GM21619 (cell line): ENCODE results near the gene TOR1AIP2.

ENCODE experiments used
- ATAC-seq: cut with Tn5 transposase; IDR thresholded peaks from one replicate; pipeline ENCODE4 v1.9.1; 2021; ENCODE audit not compliant: unreplicated experiment

Gene TOR1AIP2

DNA sequence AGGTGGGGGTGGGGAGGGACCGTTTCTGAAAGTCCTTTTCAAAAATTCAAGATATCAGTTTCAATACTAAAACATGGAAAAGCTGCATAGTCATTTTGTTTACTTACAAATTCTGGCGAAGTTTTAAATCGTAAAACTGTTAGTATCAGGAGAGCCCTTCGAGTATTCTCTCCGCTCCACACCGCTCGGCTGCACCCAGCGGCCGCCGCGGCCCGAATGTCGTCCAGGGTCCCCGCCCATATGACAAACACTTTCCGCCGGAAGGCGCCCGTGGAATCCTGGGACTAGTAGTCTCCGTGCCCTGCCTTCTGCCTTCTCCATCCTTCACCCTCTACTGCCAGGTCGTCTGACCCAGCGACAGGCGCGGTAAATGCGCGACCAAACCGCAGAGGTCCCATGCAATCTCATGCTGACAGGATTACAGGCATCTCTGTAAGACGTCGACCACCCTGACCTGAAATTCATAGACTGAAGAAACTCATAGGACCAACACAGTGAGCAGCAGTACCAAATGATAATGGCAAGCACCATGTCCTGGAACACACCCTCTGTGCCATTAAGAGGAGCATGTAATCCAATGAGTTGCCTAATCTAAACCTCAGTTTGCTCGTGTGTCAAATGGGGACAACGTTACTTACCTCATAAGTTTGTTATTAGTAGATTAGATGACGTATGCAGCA, at the start of gene TOR1AIP2:
Gene TOR1AIP2 (minus strand): TSS at position 218 of the 680 bp plus-strand sequence. CDS start 25,138 bp downstream, outside the sequence.
- ATAC-seq = peak; percentile 68

DNA sequence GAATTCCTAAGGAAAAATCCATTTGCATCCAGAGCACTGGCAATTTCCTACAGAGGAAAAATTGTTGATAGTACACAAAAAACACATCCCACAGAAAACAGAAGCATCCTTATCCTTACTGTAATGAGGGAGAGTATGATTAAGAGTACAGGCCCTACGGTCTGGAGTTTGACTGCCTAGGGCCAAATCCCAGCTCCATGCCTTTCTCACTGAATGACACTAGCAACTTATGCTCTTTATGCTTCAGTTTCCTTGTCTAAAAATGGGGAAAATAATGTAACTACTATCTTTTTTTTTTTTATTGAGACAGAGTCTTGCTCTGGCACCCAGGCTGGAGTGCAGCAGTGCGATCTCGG, 49.2 kb upstream of the TOR1AIP2 start:
- no peak for ATAC-seq

DNA sequence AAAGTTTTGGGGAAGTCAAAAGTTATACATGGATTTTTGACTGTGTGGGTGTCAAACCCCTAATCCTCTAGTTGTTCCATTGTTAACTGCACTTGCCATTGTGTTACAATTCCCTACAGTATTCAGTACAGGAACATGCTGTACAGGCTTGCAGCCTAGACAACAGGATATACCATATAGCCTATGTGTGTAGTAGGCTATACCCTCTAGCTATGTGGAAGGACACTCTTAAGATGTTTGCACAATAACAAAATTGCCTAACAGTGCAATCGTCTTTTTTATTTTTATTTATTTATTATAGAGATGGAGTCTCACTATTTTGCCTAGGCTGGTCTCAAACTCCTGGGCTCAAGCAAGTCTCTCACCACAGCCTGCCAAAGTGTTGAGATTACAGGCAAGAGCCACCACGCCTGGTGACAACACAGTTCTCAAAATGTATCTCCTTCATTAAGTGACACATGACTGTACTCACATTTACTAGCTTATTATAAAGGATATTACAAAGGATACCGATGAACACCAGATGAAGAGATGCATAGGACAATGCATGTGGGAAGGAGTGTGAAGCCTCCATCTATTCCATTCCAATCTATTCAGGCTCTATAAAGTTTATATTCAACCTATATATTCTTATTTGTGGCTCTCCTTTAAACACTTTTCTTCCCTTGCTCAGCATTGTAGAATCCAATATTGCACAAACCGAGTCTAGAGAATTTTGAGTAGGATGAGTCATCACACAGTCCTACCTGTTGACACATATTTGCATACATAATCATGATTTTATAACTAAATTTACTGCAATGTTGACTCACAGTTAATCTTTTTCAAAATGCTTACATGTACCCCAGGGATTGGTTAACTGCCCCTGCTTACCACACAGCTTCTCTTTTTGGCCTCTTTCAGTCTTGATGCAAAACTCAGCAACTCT, 48.6 kb upstream of the TOR1AIP2 start:
- ATAC-seq = no peak

DNA sequence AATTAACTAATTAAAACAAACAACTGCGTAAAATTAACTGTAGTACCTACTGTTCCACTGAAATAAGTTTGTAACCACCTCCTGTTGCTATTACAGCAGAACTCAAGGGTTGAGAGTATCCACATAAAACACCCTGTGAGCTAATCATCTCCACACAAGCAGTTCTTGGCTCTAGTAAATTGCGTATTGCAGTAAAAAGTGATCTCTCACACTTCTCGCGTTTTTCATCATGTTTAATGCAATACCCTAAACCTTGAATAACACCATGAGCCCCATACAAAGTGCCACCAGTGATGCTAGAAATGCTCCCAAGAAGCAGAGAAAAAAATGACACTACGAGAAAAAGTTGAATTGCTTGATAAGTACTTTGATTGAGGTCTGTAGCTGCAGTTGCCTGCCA, 47.7 kb upstream of the TOR1AIP2 start:
- ATAC-seq = no peak

DNA sequence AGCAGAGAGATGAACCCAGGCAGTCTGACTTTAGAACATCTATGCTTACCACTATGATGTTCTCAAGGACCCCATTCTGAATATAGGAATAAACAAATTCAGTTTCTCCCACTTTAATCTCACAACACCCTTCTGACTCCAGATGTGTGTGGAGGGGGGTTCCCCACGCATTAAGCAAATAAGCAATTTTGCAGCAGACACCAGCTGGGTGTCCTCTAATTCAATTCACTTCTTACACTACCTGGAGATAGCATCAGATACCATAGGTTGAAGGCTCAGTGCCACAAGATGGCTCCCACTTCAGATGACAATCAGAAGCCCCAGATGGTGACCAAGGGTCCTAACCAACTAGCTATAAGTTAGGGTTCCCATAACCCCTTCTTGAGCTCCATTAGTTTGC, 46.7 kb upstream of the TOR1AIP2 start:
- ATAC-seq = no peak

DNA sequence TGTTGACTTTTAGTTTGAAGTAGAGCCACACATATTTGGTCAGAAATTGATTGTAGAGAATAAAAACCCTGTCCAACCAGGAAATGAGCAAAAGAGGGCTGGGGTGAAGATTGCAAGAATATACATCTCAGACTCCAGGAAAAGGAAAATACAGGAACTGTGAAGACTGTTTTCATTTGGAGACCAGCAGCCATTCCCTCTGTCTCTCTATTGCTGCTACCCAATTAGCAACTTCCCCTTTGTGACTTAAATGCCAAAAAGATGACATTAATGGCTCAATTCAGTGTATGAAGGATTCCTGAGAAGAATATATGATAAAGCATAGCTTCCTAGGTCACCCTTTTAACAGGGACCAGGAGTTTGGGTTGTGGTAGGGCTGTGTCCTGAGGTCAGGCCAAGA, 45.4 kb upstream of the TOR1AIP2 start:
- ATAC-seq = no peak

DNA sequence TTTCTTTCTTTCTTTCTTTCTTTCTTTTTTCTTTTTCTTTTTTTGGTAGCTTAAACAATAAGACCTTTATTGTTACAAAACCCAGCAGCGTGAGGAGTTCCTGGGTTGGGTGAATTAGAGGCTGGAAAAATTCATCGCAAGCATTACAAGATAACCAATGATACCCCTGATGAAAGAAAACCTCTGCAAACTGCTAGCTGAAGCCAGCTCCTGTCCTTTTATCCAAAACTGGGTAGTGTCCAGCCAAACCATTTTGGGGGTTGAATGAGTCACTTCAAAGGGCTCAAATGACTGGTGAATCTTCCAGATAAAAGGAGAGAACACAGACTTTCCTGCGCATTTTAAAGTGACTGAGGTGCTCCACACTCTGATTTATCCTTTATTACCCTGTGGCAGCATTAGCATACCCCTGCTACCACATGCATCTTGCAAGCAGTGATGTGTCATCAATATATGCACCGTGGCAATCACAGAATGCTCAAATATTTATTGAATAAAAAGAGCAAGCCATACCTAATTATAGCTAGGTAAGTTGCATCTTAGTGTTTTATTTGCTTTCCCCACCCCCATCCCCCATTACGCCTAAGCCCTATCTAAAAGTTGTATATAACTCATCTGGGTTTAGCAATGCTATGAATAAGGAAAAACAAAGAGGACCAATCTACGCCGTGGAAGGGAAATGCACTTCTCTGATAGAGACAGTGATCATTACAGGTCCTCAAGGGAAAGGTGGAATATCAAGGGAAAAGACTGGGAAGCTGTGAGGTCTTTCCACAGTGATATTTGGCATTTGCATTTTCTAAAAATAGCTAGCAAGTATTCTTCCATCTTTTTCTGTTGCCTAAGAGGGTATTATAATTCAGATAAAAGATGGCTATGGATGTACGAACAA, 44.6 kb upstream of the TOR1AIP2 start:
- no peak for ATAC-seq

DNA sequence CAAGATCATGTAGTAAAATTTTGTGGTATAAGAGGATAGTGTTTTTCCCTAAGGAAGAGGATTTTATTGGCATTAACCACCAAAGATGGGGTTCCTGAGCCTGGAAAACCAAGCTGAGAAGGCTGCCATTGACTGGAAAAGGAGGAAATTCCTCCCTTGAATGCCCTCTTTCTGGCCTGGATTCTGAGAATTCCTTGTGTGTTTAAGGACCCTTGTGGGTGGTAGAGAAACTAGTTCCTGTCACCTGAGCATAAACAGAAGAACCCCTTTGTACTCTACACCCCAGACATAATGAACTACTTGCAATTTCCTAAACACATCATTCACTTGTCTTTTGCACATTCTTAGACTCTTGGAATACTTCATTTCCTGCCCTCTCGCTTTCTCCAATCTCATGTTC, 43.9 kb upstream of the TOR1AIP2 start:
- ATAC-seq = no peak

DNA sequence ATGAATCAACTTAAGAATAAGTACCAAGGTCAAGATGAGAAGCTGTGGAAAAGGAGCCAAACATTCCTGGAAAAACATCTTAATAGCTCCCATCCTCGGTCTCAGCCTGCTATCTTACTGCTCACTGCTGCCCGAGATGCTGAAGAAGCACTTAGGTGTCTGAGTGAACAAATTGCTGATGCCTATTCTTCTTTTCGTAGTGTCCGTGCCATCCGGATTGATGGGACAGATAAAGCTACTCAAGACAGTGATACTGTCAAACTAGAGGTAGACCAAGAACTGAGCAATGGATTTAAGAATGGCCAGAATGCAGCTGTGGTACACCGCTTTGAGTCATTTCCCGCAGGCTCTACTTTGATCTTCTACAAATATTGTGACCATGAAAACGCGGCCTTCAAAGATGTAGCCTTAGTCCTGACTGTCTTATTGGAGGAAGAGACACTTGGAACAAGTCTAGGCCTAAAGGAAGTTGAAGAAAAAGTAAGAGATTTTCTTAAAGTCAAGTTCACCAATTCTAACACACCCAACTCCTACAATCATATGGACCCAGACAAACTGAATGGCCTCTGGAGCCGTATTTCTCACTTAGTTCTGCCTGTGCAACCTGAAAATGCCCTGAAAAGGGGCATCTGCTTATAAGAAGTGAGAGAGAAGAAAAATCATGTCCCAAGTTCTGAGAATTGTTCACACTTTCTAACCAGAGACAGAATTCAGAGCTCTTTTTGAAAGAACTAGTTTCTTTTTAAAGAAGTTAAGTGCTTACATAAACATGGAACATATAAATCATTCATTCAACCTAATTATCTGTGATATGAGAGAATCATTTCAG, 40.2 kb upstream of the TOR1AIP2 start:
- ATAC-seq = no peak

DNA sequence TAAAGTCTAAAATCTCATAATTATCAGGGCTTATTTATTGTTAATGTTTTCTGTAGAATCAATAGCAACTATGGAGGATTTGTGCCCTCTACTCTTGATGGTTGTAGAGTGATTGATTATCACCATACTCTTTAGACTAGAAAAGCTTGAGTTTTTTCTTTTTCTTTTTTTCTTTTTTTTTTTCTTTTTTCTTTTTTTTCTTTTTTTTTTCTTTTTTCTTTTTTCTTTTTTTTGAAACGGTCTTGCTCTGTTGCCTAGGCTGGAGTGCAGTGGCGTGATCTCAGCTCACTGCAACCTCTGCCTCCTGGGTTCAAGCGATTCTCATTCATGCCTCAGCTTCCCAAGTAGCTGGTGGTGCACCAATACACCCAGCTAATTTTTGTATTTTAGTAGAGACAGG, 34.2 kb upstream of the TOR1AIP2 start:
- no peak for ATAC-seq

DNA sequence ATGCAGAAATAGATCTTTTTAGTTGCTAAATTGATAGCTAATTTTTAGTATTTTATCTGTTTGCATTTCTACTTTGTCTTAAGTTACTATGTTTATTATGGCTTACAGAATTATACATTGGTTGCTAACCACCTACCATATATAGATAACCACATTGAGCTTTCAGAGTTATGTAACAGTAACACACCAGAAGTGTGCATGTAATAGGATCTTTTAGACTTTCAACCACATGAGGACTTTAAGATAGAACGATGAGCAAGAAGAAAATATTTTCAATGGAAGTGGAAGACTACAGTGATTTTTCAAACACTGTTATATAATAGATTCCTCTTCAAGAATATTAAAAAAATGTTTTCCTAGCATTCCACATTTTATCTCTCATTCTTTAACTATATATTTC, 33.3 kb upstream of the TOR1AIP2 start:
- ATAC-seq = no peak

DNA sequence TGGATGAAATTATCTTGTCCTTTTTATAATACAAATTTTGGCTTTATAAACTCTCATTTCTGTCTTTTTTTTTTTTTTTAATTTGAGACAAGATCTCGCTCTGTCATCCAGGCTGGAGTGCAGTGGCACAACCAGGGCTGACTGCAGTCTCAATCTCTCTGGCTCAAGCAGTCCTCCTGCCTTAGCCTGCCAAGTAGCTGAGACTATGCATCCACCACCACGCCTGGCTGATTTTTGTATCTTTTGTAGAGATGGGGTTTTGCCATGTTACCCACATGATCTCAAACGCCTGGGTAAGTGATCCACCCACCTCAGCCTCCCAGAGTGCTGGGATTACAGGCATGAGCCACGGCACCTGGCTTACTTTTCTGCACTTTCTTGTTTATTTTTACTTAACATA, 12.0 kb upstream of the TOR1AIP2 start:
- ATAC-seq = no peak

DNA sequence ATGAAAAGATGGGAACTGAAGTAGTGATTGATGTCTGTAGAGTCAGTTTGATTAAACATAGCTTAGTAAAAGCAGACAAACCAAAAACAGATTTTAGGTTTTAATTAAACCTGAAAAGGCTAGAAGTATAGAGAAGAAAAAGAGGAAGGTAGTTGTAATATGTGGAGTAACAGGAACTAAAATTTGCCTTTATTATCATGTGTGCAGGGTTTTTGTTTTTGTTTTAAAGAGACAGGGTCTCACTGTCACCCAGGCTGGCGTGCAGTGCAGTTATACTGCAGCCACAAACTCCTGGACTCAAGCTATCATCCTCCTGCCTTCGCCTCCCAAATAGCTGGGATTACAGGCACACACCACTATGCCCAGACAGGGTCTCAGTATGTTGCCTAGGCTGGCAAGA, 10.5 kb upstream of the TOR1AIP2 start:
- no peak for ATAC-seq

DNA sequence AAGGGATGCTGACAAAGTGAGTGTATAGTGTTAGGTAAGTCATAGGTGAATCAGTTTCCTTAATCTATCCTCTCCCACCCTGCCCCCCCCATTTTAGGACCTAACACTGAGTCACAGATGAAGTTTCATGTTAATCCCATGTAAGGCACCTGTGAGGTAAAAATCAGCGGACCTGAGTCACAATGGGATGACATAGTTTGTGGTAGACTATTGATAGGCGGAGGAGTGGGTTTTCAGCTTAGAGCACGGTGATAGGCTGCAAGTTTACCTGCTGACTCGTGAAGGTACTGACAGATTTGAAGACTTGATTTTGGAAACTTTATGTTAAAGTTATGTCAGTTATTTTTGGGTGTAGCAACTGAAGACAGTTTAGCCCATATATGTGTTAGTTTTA, 6.1 kb upstream of the TOR1AIP2 start:
- ATAC-seq = no peak

DNA sequence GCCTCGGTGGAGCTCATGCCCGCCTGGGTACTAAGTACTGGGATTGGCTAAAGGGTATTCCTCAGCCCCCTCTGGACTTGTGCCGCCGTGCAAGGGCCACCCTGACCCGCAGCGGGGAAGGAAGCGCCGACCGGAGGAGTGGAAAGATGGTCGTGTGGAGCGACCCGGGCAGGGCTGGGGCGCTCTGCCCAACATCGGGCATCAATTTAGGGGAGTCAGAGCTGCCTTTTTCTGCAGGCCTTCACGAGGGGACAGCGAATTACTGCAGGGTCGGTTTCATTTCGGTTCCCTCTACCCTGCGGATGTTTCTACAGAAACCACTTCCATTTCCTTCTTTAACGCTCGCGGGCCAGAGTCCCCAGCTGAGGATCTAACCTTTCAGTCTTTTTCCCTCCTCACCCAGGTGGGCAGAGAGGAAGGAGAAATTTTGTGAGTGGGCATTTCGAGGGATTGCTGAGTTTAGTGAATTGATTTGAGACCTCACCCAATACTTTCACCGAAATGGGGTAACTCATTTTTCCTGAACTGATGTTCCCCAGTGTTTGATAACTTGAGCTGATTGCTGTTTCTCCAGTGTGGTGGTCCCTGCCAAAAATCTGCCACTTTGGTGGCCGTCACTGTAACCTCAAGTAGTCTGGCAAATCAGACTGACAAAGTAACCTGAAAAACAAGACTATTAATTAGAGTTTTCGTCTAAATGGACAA, 5.6 kb upstream of the TOR1AIP2 start:
- ATAC-seq = peak; percentile 10

DNA sequence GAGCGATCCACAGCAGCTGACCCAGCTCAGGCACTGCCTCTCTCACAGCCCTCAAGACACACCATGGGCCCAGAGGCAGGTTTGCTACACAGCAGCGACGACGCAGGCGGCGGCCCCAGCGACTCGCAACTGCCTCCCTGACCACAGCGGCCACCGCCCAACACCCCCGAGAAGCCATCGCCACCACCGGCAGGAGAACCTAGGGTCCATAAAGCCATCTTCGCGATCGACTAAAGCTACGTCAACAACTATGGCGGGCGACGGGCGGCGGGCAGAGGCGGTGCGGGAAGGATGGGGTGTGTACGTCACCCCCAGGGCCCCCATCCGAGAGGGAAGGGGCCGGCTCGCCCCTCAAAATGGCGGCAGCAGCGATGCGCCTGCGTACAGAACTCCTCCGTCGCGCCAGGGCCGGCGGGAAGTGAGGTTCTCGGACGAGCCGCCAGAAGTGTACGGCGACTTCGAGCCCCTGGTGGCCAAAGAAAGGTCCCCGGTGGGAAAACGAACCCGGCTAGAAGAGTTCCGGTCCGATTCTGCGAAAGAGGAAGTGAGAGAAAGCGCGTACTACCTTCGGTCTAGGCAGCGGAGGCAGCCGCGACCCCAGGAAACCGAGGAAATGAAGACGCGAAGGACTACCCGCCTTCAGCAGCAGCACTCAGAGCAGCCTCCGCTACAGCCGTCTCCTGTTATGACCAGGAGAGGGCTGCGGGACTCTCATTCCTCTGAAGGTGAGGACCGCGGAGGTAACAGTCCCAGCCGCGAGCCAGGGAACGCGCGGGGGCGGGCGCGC, 4.8 kb upstream of the TOR1AIP2 start, which contains the start of gene TOR1AIP1:
Gene TOR1AIP1 (plus strand): TSS at position 33 of the 787 bp plus-strand sequence. CDS start 218 bp downstream, at position 251.
- ATAC-seq = peak; percentile 62

DNA sequence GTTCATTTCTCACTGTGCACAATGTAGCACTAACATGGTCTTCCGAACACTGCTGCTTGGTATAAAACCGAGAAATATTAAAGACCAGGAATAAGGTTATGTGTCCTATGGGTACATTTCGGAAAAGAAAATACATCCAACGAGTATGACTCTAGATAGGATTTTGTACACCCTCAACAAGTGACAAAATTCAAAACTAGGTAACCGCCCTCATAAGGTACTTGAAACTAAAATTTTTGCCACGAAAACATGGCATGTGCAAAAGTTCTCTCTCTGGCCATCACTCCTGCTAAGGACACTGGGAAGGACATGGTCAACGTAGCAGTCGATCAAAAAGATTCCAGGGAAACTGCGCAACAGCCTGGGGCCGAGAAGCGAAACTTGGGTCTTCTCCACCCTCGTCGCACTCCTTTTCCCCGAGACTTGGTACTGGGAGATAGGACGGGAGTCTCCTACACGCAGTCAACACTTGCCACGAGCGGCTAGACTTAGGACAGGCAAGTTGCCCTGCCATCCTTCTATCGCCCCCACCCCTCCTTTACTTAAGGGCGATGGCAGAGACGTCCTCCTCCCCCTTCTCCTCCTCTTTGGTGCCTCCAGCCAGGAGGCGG, 4.1 kb upstream of the TOR1AIP2 start:
- no peak for ATAC-seq

DNA sequence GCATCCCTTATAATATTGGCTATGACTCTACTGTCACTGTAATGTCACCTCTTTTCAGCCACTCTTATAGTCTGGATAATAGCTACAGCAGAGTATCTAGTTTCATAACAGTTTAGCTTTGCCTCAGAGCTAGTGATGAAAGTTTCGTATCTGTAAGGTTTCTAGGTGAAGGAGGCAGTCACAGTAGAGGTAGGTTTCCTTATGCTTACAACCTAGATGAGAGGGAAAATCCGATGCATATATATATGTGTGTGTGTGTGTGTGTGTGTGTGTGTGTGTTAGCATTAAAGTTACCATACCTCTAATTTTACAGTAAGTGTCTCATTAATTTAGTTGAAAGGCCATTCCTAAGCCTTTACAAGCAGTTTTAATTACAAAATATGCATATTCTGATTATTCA, 2.2 kb upstream of the TOR1AIP2 start:
- ATAC-seq = no peak

DNA sequence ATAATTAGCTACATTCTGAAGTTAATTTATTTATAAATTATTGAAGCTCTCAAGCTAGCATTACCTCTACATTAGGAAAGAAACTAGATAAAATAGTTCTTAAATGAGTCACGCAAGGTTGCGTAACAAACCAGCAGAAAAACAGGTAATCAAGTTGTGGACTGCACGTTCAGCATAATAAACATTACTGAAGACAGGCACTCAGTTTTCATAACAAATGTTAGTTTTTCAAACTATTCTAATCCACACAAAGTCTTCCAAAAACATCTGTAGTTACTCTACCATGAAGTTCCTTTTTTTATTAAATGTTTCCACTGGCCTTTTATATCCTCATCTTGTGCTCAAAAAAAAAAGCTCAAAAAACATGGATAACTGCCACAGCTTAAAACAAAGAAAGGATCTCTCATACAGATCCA, 1.3 kb downstream of the TOR1AIP2 start:
- no peak for ATAC-seq
